HepG2 (cell line): ENCODE data around the gene EFCAB14. TPM values are rescaled to one million over a fixed set of nuclear protein-coding genes. Genes with fewer than 3 reads are reported as not detected.

Source experiments
- EHMT2 ChIP-seq: fragments of 200-600 bp; sonication (generic); IDR thresholded peaks from 2 replicates; pipeline ENCODE4 v1.7.0; 2017; ENCODE audit warnings: antibody characterized with exemption, low read depth, low read length, borderline replicate concordance
- GATAD1 ChIP-seq: IDR thresholded peaks from 2 replicates; pipeline ENCODE4 v1.6.1; 2016; ENCODE audit warnings: missing genetic modification reagents, missing compliant biosample characterization
- GFI1 ChIP-seq: sonication (generic); formaldehyde crosslinking; IDR thresholded peaks from 2 replicates; pipeline ENCODE4 v1.5.0; 2020; ENCODE audit warnings: missing genetic modification reagents, mild to moderate bottlenecking, borderline replicate concordance
- REPIN1 ChIP-seq: sonication (generic); formaldehyde crosslinking; IDR thresholded peaks from 2 replicates; pipeline ENCODE4 v1.8.0; 2022; ENCODE audit warnings: missing genetic modification reagents, low read depth, mild to moderate bottlenecking, borderline replicate concordance
- RFX5 ChIP-seq: IDR thresholded peaks from 2 replicates; pipeline ENCODE4 v1.6.1; 2011; ENCODE audit warnings: low read depth, low read length, improper control_type of control experiment
- TBP ChIP-seq: sonication (generic); formaldehyde crosslinking; IDR thresholded peaks from 2 replicates; pipeline ENCODE4 v1.5.0; 2020; ENCODE audit warnings: missing genetic modification reagents
- TOE1 ChIP-seq: sonication (generic); formaldehyde crosslinking; IDR thresholded peaks from 2 replicates; pipeline ENCODE4 v1.4.0; 2020; ENCODE audit warnings: mild to moderate bottlenecking, missing genetic modification reagents
- ZNF850 ChIP-seq: sonication (generic); formaldehyde crosslinking; conservative IDR thresholded peaks from 2 replicates; pipeline ENCODE4 v1.9.0; 2021; ENCODE audit warnings: mild to moderate bottlenecking, missing genetic modification reagents
- polyA plus RNA-seq, 8 experiments: library from polyadenylated mRNA; depleted of rRNA in 3 of 8; stranded (reverse) in 7 of 8; unstranded in 1 of 8; fragments of >200 nt; fragmentation: Illumina TruSeq in 4 of 8; extraction: Trizol in 4 of 8; gene quantifications; 2 replicates each; pipeline versions ENCODE4 v1.2.1 to v1.2.3, GENCODE V29; 2011 to 2016; ENCODE audit warnings: low read depth in 4 of 8, missing spikeins in 1 of 8, mixed read lengths in 1 of 8; ENCODE audit not compliant: insufficient read depth in 1 of 8
- total RNA-seq, 5 experiments: library from RNA; depleted of rRNA; stranded (reverse); fragments of >200 nt; fragmentation: Illumina TruSeq; extraction: Trizol; gene quantifications; 2 replicates each; pipeline ENCODE4 v1.2.3, GENCODE V29; 2016; ENCODE audit warnings: low read depth in 1 of 5
- TF ChIP-seq, protein P1 (sequence below): sonication (generic); formaldehyde crosslinking; IDR thresholded peaks from 2 replicates; pipeline ENCODE4 v1.5.1; 2020; ENCODE audit warnings: mild to moderate bottlenecking, missing genetic modification reagents, borderline replicate concordance
- TF ChIP-seq, protein P2 (sequence below): sonication (generic); formaldehyde crosslinking; IDR thresholded peaks from 2 replicates; pipeline ENCODE4 v1.4.0; 2020; ENCODE audit warnings: mild to moderate bottlenecking, missing genetic modification reagents
- TF ChIP-seq, protein P3 (sequence below): sonication (generic); formaldehyde crosslinking; IDR thresholded peaks from 2 replicates; pipeline ENCODE4 v1.5.0; 2020; ENCODE audit warnings: missing genetic modification reagents
- TF ChIP-seq, protein P4 (sequence below): sonication (generic); formaldehyde crosslinking; conservative IDR thresholded peaks from 2 replicates; pipeline ENCODE4 v1.8.0; 2022; ENCODE audit warnings: low read depth, missing genetic modification reagents

The EFCAB14 gene
- total and polyA plus RNA-seq, 2 of the 13 experiments (the other 11 are each of a cell fraction or from before 2014, with no cell fraction given), result 13.4 to 17.9 TPM

DNA sequence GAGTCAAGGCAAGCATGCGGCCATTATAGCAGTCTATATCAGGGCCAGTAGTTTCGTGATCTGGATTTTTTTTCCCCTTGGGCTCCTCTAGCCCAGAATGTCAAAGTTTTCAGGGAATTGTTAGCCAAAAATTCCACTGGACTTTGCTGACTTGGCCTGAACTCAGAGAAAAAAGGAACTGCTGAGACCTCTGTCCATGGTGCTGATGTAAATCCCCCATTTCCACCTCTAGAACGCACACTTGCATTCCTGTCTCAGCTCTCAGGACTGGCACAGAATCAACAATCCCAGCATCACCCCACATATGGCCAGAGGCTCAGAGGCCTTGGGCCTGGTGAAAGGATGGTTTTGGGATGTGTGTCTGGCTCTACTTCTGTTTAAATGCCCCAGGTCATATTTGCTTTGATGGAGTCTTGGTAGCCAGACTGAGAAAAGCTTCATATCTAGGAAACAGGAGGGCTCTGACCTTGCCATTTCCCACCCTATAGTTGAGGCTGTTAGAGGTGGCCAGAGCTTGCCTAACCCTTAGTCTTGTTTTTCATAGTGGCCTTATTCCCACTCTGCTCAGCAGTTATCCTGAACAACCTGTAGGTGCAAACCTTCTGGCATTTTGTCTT lies 16.9 kb upstream of the EFCAB14 start (continued):
- TF ChIP-seq, protein P1, sequence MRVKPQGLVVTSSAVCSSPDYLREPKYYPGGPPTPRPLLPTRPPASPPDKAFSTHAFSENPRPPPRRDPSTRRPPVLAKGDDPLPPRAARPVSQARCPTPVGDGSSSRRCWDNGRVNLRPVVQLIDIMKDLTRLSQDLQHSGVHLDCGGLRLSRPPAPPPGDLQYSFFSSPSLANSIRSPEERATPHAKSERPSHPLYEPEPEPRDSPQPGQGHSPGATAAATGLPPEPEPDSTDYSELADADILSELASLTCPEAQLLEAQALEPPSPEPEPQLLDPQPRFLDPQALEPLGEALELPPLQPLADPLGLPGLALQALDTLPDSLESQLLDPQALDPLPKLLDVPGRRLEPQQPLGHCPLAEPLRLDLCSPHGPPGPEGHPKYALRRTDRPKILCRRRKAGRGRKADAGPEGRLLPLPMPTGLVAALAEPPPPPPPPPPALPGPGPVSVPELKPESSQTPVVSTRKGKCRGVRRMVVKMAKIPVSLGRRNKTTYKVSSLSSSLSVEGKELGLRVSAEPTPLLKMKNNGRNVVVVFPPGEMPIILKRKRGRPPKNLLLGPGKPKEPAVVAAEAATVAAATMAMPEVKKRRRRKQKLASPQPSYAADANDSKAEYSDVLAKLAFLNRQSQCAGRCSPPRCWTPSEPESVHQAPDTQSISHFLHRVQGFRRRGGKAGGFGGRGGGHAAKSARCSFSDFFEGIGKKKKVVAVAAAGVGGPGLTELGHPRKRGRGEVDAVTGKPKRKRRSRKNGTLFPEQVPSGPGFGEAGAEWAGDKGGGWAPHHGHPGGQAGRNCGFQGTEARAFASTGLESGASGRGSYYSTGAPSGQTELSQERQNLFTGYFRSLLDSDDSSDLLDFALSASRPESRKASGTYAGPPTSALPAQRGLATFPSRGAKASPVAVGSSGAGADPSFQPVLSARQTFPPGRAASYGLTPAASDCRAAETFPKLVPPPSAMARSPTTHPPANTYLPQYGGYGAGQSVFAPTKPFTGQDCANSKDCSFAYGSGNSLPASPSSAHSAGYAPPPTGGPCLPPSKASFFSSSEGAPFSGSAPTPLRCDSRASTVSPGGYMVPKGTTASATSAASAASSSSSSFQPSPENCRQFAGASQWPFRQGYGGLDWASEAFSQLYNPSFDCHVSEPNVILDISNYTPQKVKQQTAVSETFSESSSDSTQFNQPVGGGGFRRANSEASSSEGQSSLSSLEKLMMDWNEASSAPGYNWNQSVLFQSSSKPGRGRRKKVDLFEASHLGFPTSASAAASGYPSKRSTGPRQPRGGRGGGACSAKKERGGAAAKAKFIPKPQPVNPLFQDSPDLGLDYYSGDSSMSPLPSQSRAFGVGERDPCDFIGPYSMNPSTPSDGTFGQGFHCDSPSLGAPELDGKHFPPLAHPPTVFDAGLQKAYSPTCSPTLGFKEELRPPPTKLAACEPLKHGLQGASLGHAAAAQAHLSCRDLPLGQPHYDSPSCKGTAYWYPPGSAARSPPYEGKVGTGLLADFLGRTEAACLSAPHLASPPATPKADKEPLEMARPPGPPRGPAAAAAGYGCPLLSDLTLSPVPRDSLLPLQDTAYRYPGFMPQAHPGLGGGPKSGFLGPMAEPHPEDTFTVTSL (CRISPR knock-in tag), result no peak
- TF ChIP-seq ZNF850 (CRISPR knock-in tag) (no peak), TBP (CRISPR knock-in tag) (no peak), RFX5 (no peak), GFI1 (no peak), GATAD1 (CRISPR knock-in tag) (peak; percentile 59; the same call in 1 of the 2 replicates), TOE1 (CRISPR knock-in tag) (peak; percentile 51; the same call in 1 of the 2 replicates), REPIN1 (peak; percentile 75; the same call in 1 of the 2 replicates), EHMT2 (peak; percentile 92; the same call in 1 of the 2 replicates)
- TF ChIP-seq, protein P2, sequence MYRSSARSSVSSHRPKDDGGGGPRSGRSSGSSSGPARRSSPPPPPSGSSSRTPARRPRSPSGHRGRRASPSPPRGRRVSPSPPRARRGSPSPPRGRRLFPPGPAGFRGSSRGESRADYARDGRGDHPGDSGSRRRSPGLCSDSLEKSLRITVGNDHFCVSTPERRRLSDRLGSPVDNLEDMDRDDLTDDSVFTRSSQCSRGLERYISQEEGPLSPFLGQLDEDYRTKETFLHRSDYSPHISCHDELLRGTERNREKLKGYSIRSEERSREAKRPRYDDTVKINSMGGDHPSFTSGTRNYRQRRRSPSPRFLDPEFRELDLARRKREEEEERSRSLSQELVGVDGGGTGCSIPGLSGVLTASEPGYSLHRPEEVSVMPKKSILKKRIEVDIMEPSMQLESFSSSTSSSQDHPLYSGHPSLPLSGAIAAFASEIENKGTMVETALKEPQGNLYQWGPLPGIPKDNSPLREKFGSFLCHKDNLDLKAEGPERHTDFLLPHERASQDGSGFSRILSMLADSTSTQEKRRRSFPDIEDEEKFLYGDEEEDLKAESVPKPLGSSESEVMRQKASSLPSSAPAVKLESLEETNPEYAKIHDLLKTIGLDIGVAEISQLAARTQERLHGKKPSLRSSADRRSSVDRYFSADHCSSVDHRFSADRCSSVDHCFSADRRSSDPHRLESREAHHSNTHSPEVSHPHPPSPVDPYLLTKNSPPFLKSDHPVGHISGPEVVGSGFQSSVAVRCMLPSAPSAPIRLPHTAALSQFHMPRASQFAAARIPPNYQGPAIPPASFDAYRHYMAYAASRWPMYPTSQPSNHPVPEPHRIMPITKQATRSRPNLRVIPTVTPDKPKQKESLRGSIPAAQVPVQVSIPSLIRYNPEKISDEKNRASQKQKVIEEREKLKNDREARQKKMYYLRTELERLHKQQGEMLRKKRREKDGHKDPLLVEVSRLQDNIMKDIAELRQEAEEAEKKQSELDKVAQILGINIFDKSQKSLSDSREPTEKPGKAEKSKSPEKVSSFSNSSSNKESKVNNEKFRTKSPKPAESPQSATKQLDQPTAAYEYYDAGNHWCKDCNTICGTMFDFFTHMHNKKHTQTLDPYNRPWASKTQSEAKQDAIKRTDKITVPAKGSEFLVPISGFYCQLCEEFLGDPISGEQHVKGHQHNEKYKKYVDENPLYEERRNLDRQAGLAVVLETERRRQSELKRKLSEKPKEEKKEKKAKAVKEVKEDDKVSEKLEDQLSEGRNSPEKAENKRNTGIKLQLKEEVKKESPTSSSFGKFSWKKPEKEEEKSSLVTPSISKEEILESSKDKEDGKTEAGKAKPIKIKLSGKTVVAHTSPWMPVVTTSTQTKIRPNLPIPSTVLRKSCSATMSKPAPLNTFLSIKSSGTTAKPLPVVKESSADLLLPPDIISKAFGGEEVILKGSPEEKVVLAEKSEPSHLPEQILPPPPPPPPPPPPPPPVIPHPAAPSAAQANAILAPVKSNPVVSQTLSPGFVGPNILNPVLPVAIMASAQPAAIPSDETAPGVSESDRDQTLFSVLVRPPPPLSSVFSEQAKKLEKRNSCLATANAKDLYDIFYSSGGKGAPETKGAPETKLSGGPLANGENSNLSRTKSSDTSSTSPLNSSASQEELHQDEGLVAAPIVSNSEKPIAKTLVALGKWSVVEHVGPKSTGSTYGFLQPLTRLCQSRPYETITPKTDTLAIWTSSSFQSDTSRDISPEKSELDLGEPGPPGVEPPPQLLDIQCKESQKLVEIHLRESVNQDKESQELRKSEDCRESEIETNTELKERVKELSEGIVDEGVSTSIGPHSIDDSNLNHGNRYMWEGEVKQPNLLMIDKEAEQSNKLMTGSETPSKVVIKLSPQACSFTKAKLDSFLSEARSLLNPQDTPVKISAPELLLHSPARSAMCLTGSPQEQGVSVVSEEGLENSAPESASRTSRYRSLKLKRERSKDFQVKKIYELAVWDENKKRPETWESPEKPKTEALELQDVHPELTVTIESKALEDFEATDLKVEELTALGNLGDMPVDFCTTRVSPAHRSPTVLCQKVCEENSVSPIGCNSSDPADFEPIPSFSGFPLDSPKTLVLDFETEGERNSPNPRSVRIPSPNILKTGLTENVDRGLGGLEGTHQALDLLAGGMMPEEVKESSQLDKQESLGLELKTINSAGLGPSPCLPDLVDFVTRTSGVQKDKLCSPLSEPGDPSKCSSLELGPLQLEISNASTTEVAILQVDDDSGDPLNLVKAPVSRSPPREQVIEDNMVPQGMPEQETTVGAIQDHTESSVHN (CRISPR knock-in tag), result no peak; the same call in 1 of the 2 replicates
- TF ChIP-seq, protein P3, sequence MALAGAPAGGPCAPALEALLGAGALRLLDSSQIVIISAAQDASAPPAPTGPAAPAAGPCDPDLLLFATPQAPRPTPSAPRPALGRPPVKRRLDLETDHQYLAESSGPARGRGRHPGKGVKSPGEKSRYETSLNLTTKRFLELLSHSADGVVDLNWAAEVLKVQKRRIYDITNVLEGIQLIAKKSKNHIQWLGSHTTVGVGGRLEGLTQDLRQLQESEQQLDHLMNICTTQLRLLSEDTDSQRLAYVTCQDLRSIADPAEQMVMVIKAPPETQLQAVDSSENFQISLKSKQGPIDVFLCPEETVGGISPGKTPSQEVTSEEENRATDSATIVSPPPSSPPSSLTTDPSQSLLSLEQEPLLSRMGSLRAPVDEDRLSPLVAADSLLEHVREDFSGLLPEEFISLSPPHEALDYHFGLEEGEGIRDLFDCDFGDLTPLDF (CRISPR knock-in tag), result no peak
- TF ChIP-seq, protein P4, sequence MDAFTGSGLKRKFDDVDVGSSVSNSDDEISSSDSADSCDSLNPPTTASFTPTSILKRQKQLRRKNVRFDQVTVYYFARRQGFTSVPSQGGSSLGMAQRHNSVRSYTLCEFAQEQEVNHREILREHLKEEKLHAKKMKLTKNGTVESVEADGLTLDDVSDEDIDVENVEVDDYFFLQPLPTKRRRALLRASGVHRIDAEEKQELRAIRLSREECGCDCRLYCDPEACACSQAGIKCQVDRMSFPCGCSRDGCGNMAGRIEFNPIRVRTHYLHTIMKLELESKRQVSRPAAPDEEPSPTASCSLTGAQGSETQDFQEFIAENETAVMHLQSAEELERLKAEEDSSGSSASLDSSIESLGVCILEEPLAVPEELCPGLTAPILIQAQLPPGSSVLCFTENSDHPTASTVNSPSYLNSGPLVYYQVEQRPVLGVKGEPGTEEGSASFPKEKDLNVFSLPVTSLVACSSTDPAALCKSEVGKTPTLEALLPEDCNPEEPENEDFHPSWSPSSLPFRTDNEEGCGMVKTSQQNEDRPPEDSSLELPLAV (CRISPR knock-in tag), result no peak
